T-helper 2 cell treated with Interferon-gamma antibody and Interleukin-4, amounts not matched to agents 100 ng/mL and 5 ng/mL, for 36 hours (primary cell): ENCODE results near the gene SNX14. TPM values are rescaled to one million over a fixed set of nuclear protein-coding genes. Genes with fewer than 3 reads are reported as not detected.

Experiments
- intact Hi-C: fragments of 100-400 bp; cut with micrococcal nuclease; formaldehyde crosslinking; loops from one replicate; pipeline ENCODE4 v1.15.1; 2023
- total RNA-seq: library from RNA; stranded (reverse); gene quantifications from 2 replicates; pipeline ENCODE4 v1.2.3, GENCODE V29; 2022

SNX14 gene
- total RNA-seq, 1 donor from 2014 or later = 56.5 TPM

DNA sequence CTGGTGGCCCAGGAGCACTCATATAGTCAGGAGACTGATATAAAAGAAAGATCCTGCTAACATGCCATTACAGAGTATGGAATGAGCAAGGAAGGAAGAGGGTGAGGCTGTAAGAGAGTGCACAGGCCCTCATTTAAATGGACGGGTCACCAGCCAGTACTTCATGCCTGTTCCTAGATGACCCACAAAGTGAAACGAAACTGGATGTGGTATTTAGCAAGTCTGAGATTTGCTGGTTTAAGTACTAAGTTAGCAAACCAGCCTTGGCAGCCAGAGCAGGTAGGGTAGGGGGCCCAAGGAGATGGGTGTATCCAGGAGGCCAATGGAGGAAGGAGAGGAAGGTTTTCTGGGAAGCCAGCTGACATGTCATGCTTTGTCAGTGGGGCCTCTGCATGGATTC, 127.9 kb downstream of the SNX14 start:
- intact Hi-C loops = no loop called here

- intact Hi-C loops = loop anchor here (5.0 kb wide), 2 partner anchors 102 to 128 kb away; partner anchors contain the start of gene SNX14
These were observed 128.9 kb downstream of the SNX14 start for GRCh38 chr6:85464722-85465150.

- intact Hi-C loops = loop anchor here (5.0 kb wide), 2 partner anchors 102 to 128 kb away; partner anchors contain the start of gene SNX14
These were observed 129.4 kb downstream of the SNX14 start for GRCh38 chr6:85464260-85464644.

- intact Hi-C loops = loop anchor here (5.0 kb wide), 2 partner anchors 101 to 129 kb away; partner anchors contain the start of gene SNX14
These were observed 129.9 kb downstream of the SNX14 start for GRCh38 chr6:85463621-85464259.

- intact Hi-C loops = loop anchor here (5.0 kb wide), 2 partner anchors 100 to 130 kb away; partner anchors contain the start of gene SNX14
These were observed 131.0 kb downstream of the SNX14 start for GRCh38 chr6:85462673-85463072.

DNA sequence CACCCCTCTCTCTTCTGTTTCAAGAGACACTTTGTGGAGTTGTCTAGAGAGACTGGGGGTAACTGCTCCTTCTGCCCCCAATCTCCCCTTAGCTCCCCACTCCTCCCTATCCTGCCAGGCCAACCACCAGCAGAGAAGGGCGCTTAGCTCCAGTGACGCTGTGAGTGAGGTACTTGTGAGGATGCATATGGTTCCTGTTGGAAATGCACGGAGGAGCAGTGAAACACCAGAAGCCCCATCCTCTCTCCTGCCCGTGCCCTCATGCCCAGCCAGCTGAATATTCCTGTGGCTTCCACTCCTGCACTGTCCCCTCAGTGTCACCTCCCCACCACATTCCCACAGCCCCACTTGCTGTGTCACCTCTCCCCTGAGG, 131.9 kb downstream of the SNX14 start:
- intact Hi-C loops = loop anchor here (1.0 to 5.0 kb wide), 5 partner anchors 11 to 182 kb away; partner anchors contain the start of genes NT5E and SNX14

GRCh38 chr6:85460921-85461797, 132.5 kb downstream of the SNX14 start:
- intact Hi-C loops = loop anchor here (1.0 to 5.0 kb wide), 5 partner anchors 11 to 182 kb away; partner anchors contain the start of genes NT5E and SNX14

GRCh38 chr6:85460154-85460920, 133.3 kb downstream of the SNX14 start:
- intact Hi-C loops = loop anchor here (5.0 kb wide), 2 partner anchors 98 to 132 kb away; partner anchors contain the start of gene SNX14

DNA sequence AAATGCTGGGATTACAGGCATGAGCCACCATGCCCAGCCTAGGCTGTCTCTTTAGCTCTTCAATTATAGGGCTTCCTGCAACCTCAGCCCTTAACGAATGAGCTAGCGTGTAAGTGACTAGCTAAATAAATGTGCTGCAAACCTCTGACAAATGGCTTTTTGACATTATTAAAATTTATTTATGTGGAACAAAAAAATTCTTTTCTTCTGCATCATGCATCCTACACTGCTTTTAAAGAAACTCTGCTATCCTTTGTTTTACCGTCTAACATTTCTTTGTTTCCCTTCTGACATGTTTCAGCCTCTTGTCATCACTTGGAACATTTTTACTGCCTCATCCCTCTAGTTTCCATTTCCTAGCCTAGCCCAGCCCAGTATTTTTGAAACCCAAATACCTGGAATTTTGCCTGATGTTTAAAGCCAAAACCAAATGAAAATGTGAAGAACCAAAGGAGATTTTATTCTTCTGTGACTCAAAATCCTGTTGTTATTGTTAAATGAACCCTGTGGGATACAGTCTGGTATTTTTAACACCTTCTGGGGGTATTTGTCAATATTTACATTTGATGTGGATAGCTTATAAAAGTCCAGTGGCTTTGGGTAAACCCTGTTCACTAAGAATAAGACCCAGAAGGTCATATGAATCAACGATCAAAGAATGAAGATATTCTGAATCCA, 134.3 kb downstream of the SNX14 start:
- intact Hi-C loops = no loop called here

GRCh38 chr6:85458782-85459181, 134.9 kb downstream of the SNX14 start:
- intact Hi-C loops = no loop called here

GRCh38 chr6:85458184-85458583, 135.5 kb downstream of the SNX14 start:
- intact Hi-C loops = no loop called here

- intact Hi-C loops = no loop called here
These were observed 136.9 kb downstream of the SNX14 start for GRCh38 chr6:85456782-85457181.

Other genes starting within 250 kb of the SNX14 start
- gene NT5E, start 143.8 kb downstream of the SNX14 start, total RNA-seq = 17.1 and 19.6 TPM in 2 replicates
- gene SYNCRIP, start 49.0 kb upstream of the SNX14 start, total RNA-seq = 141 and 146 TPM in 2 replicates